GM12878 (cell line): ENCODE measurements around the gene TTC16. TPM values are rescaled to one million over a fixed set of nuclear protein-coding genes. Genes with fewer than 3 reads are reported as not detected.

Experiments used
- BMI1 ChIP-seq: fragments of 450-650 bp; IDR thresholded peaks from 2 replicates; pipeline ENCODE4 v1.6.1; 2016; ENCODE audit warnings: mild to moderate bottlenecking, moderate library complexity, borderline replicate concordance
- CBFB ChIP-seq: IDR thresholded peaks from 2 replicates; pipeline ENCODE4 v1.6.1; 2016; ENCODE audit warnings: antibody characterized with exemption, low read depth
- CBX3 ChIP-seq: fragments of 200-600 bp; sonication (generic); IDR thresholded peaks from 2 replicates; pipeline ENCODE4 v1.6.1; 2016; ENCODE audit warnings: low read depth, borderline replicate concordance
- CHD1 ChIP-seq: IDR thresholded peaks from 2 replicates; pipeline ENCODE4 v1.6.1; 2012; ENCODE audit warnings: low read depth, low read length, improper control_type of control experiment
- DPF2 ChIP-seq: fragments of 450-650 bp; IDR thresholded peaks from 2 replicates; pipeline ENCODE4 v1.6.1; 2017; ENCODE audit warnings: mild to moderate bottlenecking
- EGR1 ChIP-seq, 2 experiments: IDR thresholded peaks; 1 replicate in 1 of 2; 2 replicates in 1 of 2; pipeline ENCODE4 v1.6.1; 2011 to 2012; ENCODE audit warnings: low read depth in 2 of 2, low read length in 2 of 2, borderline replicate concordance in 1 of 2, mild to moderate bottlenecking in 1 of 2, moderate library complexity in 1 of 2
- EP300 ChIP-seq, 2 experiments: fragments of 150-350 bp in 1 of 2; IDR thresholded peaks; 2 replicates each; pipeline ENCODE4 v1.6.1; 2011 to 2012; ENCODE audit warnings: low read depth in 2 of 2, low read length in 2 of 2, borderline replicate concordance in 1 of 2, improper control_type of control experiment in 1 of 2, inconsistent platforms in 1 of 2; ENCODE audit not compliant: control insufficient read depth in 1 of 2
- GATAD2B ChIP-seq: fragments of 450-650 bp; conservative IDR thresholded peaks from 2 replicates; pipeline ENCODE4 v1.6.1; 2017; ENCODE audit warnings: low read depth, mild to moderate bottlenecking, moderate library complexity
- HDGF ChIP-seq: fragments of 450-650 bp; IDR thresholded peaks from 2 replicates; pipeline ENCODE4 v1.6.1; 2016; ENCODE audit warnings: antibody characterized with exemption
- KAT2A ChIP-seq: conservative IDR thresholded peaks from 2 replicates; pipeline ENCODE4 v1.6.1; 2011; ENCODE audit warnings: low read depth, low read length; ENCODE audit not compliant: control insufficient read depth
- LARP7 ChIP-seq: fragments of 450-650 bp; IDR thresholded peaks from 2 replicates; pipeline ENCODE4 v1.6.1; 2017; ENCODE audit warnings: mild to moderate bottlenecking
- MTA2 ChIP-seq: fragments of 450-650 bp; IDR thresholded peaks from 2 replicates; pipeline ENCODE4 v1.6.1; 2016; ENCODE audit warnings: low read depth, mild to moderate bottlenecking, moderate library complexity
- NR2C2 ChIP-seq: IDR thresholded peaks from 2 replicates; pipeline ENCODE4 v1.6.1; 2011; ENCODE audit warnings: borderline replicate concordance, low read depth; ENCODE audit not compliant: control insufficient read depth, insufficient read length
- NR2F1 ChIP-seq: fragments of 450-650 bp; conservative IDR thresholded peaks from 2 replicates; pipeline ENCODE4 v1.6.1; 2017; ENCODE audit warnings: mild to moderate bottlenecking
- PAX5 ChIP-seq: IDR thresholded peaks from 2 replicates; pipeline ENCODE4 v1.6.1; 2011; ENCODE audit warnings: low read depth, low read length, borderline replicate concordance
- POLR2AphosphoS5 ChIP-seq: IDR thresholded peaks from 2 replicates; pipeline ENCODE4 v1.6.1; 2011; ENCODE audit warnings: mild to moderate bottlenecking, low read length, inconsistent platforms
- SIN3A ChIP-seq: IDR thresholded peaks from 2 replicates; pipeline ENCODE4 v1.6.1; 2012; ENCODE audit warnings: low read depth, low read length, improper control_type of control experiment
- SP1 ChIP-seq: IDR thresholded peaks from one replicate; pipeline ENCODE4 v1.6.1; 2011; ENCODE audit warnings: low read depth, low read length
- WRNIP1 ChIP-seq: IDR thresholded peaks from 2 replicates; pipeline ENCODE4 v1.6.1; 2011; ENCODE audit warnings: low read depth, low read length, improper control_type of control experiment, borderline replicate concordance
- ZNF207 ChIP-seq: fragments of 450-650 bp; IDR thresholded peaks from 2 replicates; pipeline ENCODE4 v1.6.1; 2014; ENCODE audit warnings: antibody characterized with exemption, mild to moderate bottlenecking, borderline replicate concordance
- ZNF384 ChIP-seq: IDR thresholded peaks from 2 replicates; pipeline ENCODE4 v1.6.1; 2012; ENCODE audit warnings: low read depth, mild to moderate bottlenecking, low read length, improper control_type of control experiment, borderline replicate concordance
- polyA plus RNA-seq, 11 experiments: library from polyadenylated mRNA; depleted of rRNA in 4 of 11; unstranded in 6 of 11; stranded (reverse) in 5 of 11; fragments of >200 nt; fragmentation: Nextera tagmentation in 4 of 11; fragmentation: Illumina TruSeq in 1 of 11; extraction: Ambion mirVana in 4 of 11; extraction: Trizol in 1 of 11; gene quantifications; 1 replicate in 1 of 11; 2 replicates in 10 of 11; pipeline versions ENCODE4 v1.2.1 to v1.2.3, GENCODE V29; 2011 to 2016; ENCODE audit warnings: inconsistent platforms in 2 of 11, missing spikeins in 2 of 11, low read depth in 1 of 11
- total RNA-seq, 4 experiments: library from RNA; depleted of rRNA in 3 of 4; stranded (reverse); fragments of >200 nt in 3 of 4; fragmentation: Illumina TruSeq in 1 of 4; extraction: Trizol in 1 of 4; gene quantifications; 2 replicates each; pipeline versions ENCODE4 v1.2.1 to v1.2.3, GENCODE V29; 2013 to 2021
- TF ChIP-seq, protein P1 (sequence below): fragments of 450-650 bp; IDR thresholded peaks from 2 replicates; pipeline ENCODE4 v1.6.1; 2017; ENCODE audit warnings: low read depth, mild to moderate bottlenecking, moderate library complexity
- TF ChIP-seq, protein P2 (sequence below): fragments of 450-650 bp; IDR thresholded peaks from 2 replicates; pipeline ENCODE4 v1.6.1; 2014; ENCODE audit warnings: mild to moderate bottlenecking
- TF ChIP-seq, protein P3 (sequence below): fragments of 450-650 bp; IDR thresholded peaks from 2 replicates; pipeline ENCODE4 v1.6.1; 2018; ENCODE audit warnings: mild to moderate bottlenecking, low read depth, moderate library complexity; ENCODE audit not compliant: partially characterized antibody
- TF ChIP-seq, protein P4 (sequence below): IDR thresholded peaks from 2 replicates; pipeline ENCODE4 v1.6.1; 2011; ENCODE audit warnings: low read depth, mild to moderate bottlenecking, low read length, moderate library complexity, borderline replicate concordance; ENCODE audit errors: extremely low read depth

TTC16 gene
- total and polyA plus RNA-seq, 10 of the 15 experiments (the other 5 are each of a cell fraction or from before 2014, with no cell fraction given) = 0.03 TPM; not detected in 9

DNA sequence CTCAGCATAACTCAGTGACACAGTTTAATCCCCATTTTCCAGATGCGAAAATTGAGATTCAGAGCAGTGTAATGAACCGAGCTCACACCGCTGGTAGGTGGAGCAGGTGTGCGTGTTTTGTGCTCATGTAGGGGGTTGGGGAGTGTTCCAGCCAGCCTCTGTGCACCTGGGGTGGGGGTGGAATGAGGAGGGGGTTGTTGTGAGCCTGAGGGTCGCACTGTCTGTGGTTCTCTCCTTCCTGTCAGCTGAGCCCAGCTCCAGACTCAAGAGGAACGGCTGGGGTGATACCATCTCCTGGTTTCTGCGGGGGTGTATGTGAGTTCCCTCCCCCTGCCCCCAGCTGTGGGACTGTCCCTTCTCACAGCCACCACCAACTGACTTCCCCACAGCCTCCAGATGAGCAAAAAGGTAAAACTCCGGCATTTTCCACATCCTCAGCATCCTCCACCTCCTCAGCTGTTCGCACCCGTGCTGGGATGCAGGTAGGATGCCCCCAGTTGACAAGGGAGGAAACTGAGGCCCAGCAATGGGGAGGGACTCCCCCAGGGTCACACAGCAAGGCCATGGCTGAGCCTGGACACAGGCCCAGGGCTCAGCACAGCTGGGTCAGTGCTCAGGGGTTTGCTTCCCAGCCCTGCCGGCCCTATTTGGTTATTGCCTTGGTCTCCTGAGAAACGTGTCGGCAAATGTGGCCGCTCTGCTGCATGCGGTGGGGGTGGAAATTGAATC lies 60.5 kb downstream of the TTC16 start (continued):
- TF ChIP-seq, protein P1, sequence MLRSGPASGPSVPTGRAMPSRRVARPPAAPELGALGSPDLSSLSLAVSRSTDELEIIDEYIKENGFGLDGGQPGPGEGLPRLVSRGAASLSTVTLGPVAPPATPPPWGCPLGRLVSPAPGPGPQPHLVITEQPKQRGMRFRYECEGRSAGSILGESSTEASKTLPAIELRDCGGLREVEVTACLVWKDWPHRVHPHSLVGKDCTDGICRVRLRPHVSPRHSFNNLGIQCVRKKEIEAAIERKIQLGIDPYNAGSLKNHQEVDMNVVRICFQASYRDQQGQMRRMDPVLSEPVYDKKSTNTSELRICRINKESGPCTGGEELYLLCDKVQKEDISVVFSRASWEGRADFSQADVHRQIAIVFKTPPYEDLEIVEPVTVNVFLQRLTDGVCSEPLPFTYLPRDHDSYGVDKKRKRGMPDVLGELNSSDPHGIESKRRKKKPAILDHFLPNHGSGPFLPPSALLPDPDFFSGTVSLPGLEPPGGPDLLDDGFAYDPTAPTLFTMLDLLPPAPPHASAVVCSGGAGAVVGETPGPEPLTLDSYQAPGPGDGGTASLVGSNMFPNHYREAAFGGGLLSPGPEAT = peak; percentile 59; the same call in 1 of the 2 replicates
- TF ChIP-seq MTA2 = peak; percentile 47; the same call in 1 of the 2 replicates
- TF ChIP-seq ZNF207 = peak; percentile 47; the same call in 1 of the 2 replicates
- no peak for TF ChIP-seq ZNF384
- no peak for TF ChIP-seq CBX3
- no peak for TF ChIP-seq WRNIP1
- TF ChIP-seq BMI1 = no peak
- TF ChIP-seq, protein P2, sequence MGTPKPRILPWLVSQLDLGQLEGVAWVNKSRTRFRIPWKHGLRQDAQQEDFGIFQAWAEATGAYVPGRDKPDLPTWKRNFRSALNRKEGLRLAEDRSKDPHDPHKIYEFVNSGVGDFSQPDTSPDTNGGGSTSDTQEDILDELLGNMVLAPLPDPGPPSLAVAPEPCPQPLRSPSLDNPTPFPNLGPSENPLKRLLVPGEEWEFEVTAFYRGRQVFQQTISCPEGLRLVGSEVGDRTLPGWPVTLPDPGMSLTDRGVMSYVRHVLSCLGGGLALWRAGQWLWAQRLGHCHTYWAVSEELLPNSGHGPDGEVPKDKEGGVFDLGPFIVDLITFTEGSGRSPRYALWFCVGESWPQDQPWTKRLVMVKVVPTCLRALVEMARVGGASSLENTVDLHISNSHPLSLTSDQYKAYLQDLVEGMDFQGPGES = no peak
- TF ChIP-seq SIN3A = no peak
- 0 out of 2 replicates have a peak, but pooled peaks have one; percentile 37 for TF ChIP-seq NR2F1
- peak; percentile 31; the same call in 1 of the 2 replicates for TF ChIP-seq DPF2
- no peak; the same call in 1 of the 2 replicates for TF ChIP-seq GATAD2B
- TF ChIP-seq, protein P3, sequence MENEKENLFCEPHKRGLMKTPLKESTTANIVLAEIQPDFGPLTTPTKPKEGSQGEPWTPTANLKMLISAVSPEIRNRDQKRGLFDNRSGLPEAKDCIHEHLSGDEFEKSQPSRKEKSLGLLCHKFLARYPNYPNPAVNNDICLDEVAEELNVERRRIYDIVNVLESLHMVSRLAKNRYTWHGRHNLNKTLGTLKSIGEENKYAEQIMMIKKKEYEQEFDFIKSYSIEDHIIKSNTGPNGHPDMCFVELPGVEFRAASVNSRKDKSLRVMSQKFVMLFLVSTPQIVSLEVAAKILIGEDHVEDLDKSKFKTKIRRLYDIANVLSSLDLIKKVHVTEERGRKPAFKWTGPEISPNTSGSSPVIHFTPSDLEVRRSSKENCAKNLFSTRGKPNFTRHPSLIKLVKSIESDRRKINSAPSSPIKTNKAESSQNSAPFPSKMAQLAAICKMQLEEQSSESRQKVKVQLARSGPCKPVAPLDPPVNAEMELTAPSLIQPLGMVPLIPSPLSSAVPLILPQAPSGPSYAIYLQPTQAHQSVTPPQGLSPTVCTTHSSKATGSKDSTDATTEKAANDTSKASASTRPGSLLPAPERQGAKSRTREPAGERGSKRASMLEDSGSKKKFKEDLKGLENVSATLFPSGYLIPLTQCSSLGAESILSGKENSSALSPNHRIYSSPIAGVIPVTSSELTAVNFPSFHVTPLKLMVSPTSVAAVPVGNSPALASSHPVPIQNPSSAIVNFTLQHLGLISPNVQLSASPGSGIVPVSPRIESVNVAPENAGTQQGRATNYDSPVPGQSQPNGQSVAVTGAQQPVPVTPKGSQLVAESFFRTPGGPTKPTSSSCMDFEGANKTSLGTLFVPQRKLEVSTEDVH = no peak
- 0 out of 2 replicates have a peak, but pooled peaks have one; percentile 16 for TF ChIP-seq CBFB
- no peak for TF ChIP-seq HDGF
- TF ChIP-seq, protein P4, sequence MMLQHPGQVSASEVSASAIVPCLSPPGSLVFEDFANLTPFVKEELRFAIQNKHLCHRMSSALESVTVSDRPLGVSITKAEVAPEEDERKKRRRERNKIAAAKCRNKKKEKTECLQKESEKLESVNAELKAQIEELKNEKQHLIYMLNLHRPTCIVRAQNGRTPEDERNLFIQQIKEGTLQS = no peak
- peak; percentile 96 for TF ChIP-seq CHD1
- TF ChIP-seq EP300 (IDR thresholded peaks at IDR 0.05; ENCODE audit: borderline replicate concordance in 1 of 2, control insufficient read depth in 1 of 2, low read depth in 2 of 2, low read length in 2 of 2) = no peak
- TF ChIP-seq PAX5 = 0 out of 2 replicates have a peak, but pooled peaks have one; percentile 38
- peak in 1 of 2 experiments; percentile 86; a peak in 2 of 3 replicates for TF ChIP-seq EGR1 (IDR thresholded peaks at IDR 0.05; ENCODE audit: borderline replicate concordance in 1 of 2, low read depth in 2 of 2, low read length in 2 of 2)
- TF ChIP-seq SP1 = peak; percentile 35
- no peak for TF ChIP-seq KAT2A
- no peak for TF ChIP-seq NR2C2
- no peak for TF ChIP-seq LARP7
- TF ChIP-seq POLR2AphosphoS5 = no peak
